NCI-H2029 treated with DMSO at 0.1 percent for 48 hours (cell line): ENCODE results near the gene KDELR1.
A peak's percentile ranks its signal among the peaks of the same experiment; 100 is the strongest.

Experiments
- DNase-seq: peaks from one replicate; lab custom pipeline; 2025; lab: John Stamatoyannopoulos, UW

Gene KDELR1

DNA sequence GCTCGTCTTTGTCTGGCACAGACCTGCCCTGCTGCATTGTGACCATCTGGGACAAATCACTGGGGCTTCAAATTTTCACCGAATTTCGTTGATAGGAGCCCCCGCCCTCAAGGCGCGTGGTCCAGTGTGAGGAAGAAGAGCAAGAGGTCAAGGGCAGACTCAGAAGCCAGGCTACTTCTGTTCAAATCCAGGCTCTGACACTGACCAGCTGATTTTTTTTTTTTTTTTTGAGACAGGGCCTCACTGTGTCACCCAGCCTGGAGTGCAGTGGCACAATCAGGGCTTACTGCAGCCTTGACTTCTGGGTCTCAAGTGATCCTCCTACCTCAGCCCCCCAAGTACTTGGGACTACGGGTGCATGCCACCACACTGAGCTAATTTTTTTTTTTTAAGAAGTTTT is 20.0 kb downstream of the KDELR1 start:
- no peak for DNase-seq

DNA sequence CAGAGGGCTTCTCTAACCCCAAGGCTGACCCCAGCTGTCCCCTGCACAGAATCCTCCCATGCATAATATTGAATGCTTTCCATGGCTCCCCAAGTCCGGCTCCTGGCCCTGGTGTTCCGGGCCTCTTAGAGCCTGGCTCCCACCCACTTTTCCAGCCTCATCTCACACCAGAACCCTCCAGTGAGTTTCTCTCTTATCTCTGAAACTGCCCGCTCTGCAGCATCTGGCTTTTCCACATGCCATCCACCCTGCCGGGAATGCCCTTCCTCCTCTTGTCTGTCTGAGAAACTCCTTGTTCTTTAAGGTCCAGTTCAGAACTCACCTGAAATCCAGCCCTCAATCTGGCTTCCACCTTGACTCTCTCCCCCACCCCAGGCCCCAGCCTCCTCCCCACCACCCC is 20.4 kb downstream of the KDELR1 start:
- no peak for DNase-seq

DNA sequence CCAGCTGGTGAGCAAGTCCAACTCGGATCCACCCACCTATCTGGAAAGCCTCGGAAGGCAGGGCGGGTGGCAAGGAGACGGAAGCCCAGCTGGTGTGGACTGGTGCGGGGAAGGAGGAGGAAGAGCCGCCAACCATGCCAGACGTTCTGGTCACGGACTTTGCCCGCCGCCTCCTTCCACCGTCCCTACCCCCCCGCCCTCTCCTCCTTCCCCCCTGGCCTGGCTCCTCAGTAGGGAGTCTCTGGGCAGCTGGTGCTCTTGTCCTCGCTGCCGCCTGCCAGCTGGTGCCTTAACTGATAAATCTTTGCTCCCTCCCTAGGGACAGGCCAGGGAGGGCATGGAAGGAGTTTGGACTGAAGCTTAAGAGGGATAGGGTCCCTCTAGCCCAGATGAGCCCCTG is 22.4 kb downstream of the KDELR1 start:
- no peak for DNase-seq

DNA sequence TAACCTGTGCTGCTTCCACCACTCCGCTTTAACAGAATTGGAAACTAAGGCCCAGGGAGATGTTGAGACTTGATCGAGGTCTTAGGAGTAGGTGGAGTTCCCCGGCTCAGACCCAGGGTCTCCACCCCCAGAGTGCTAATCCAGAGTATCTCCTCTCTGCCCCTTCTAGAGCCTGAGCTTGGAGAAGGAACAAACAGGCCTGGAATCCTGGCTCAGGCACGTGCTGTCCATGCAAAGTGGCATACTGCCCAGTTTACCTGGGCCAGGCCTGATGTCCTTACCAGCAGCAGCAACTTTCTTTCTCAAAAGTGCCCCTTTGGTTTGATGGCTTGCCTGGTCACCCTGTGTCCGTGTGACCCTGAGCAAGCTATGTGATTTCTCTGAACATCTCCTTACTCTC is 23.5 kb downstream of the KDELR1 start:
- no peak for DNase-seq

DNA sequence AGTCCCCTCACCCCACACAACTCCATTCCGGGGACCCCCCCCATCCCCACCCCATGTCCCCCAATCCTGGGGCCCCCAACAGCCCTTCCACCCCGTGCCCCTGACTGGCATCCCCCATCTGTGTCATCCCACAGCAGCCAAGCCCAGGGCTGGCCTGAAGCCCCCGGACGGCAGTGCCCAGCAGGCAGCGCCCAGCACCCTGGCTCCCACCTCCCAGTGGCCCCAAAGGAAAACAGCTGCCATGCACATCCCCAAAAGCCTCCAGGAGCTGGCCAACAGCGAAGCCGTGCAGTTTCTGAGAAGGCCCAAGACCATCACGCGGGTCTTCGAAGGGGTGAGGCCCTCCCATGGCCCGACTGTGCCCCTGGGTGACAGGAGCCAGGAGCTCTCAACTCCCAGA is 25.7 kb downstream of the KDELR1 start:
- DNase-seq, result no peak

DNA sequence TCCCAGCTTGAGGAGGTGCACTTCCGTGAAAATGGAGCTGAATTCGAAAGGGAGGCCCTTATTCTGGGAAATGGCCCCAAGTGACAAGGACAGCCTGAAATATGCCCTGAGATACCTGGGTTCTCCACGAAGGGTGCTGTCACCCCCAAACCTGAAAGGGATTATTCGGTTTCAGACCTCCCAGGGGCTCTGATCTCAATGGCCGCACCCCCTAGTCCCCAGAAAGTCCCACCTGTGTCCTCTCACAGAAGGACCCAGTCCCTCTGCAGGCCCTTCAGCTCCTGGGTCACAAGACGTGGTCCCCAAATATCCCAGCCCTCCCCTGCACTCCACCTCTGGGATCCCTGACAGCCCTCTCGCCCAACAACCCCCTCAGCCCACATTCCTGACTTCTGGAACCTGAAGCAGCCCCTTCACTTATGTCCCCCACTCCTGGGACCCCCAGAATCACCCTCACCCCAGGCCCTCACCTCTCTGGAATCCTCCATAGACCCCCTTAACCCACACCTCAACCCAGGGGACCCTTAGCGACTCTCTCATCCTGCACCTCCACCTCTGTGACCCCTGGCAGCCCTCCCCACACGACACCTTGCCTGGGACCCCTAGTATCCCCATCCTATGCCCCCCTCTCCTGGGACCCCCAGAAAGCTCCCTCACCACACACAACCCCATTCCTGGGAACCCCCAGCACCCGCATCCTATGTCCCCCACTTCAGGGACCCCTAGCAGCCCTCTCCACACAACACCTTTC is 26.6 kb downstream of the KDELR1 start:
- DNase-seq, result no peak

DNA sequence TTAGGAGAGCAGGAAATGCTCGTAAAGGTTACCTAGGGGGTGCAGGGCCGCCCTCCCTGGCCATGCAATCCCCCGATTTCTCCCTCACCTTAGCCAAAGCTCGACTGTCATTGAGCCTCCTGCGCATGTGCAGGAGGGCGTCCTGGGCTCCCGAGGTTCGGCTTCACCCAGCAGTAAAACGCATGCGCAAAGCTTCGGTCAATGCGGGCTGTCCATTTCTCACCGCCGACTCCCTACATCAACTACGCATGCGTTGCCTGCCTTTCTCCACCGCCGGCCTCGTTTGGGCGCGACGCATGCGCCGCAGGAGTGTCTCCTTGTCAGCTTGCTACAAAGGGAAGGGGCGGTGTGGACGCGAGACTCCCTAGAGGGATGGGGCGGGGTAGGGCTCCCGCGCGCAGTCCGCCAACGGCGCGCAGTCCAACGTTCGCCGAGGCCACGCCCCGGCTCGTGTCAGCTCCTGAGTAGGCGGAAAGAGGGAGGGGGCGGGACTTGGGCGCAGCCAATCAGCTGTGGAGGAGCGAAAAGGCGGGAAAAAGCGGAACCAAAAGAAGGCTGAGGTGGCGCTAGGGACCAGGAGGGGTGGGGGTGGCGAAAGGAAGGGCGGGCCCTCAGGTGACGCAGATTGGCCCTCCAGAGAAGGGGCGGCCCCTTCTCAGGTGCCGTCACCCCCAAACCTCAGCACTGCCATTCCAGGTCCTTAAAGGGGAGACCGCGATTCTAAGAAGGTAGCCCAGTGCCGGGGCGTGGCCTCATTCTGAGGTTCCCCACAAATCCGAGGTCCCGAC is 27.3 kb downstream of the KDELR1 start, which contains the start of the genes SYNGR4 and TMEM143:
TSS of gene SYNGR4 (plus strand) at position 558 of the 788 bp plus-strand sequence. CDS start 1,476 bp downstream, outside the sequence.
TSS of gene TMEM143 (minus strand) at position 131 of the 788 bp plus-strand sequence. CDS start at position 111, 20 bp downstream.
- DNase-seq, result peak; percentile 98

DNA sequence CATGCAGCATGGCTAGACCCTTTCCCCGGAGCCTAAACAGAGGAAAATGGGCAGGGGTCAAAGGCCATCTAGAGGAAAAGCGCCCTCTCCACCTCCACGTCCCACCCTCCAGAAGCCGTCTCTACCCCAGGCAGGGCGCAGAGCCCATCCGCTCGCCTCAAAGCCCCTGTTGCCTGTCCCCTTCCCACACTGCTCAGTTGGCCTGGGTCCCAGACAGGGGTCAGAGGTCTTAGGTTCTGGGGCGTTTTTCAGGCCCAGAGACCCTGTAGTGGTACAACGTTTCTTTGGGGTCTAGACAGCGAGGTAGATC is 27.9 kb downstream of the KDELR1 start:
- peak; percentile 70 for DNase-seq

DNA sequence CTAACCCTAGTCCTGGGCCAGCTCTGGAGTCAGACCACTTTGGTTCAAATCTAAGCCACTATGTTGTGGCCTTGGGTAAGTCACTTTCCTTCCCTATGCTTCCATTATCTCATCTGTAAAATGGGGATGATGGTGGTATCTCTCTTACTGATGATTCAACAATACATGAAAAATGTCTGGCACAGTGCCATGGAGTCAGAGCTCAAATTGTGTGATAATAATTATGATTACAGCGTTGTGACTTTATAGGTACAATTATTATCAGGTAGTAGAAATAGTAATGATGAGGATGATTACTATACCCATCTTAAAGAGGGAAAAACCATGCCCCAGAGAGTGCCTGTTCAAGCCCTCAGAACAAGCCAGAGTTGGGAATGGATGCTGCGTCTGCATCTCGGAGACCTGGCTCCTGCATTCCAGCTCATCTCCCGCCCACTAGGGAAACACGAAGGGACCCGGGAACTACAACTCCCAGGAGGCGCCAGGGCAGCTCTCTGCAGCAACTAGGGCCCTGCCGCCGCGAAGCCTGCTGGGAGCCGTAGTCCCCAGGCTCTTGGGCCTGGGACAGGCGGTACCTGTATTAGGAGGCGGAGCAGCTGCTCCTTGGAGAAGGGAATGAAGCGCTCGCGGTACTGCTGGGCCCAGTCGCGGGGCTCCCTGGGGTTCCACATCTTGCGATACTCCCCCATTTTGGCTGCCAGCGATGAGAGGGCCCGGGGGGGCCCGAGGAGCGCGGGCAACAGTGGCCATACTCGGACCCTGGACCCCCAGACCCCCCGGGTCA is 28.4 kb downstream of the KDELR1 start:
- DNase-seq, result peak; percentile 85

DNA sequence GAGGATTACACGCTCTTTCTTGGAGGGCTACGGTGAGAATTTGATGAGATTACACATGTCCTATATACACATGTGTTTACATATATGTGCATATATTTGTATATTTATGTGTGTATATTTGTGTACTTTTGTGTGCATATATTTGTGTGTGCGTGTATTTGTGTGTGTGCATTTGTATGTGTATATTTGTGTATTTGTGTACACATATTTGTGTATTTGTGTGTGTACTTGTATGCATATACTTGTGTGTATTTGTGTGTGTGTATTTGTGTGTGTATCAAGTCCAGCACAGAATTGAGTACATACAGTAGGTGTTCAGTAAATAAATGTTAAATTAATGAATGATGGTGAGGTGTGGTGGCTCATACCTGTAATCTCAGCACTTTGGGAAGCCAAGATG is 29.4 kb downstream of the KDELR1 start:
- DNase-seq, result no peak

DNA sequence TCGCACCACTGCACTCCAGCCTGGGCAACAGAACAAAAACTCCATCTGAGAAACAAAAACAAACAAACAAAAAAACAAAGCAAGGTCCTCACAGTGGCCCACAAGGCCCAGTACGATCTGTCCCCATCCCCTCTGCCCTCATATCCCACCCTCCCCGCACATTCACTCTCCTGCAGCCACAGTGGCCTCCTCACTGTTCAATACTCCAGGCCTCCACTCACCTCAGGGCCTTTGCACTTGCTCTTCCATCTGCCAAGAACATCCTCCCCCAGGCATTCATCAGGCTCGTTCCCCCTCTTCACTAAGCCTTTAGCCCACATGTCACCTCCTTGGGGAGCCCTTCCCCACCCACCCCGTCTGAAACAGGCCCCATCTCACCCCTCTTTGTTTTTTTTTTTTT is 32.2 kb downstream of the KDELR1 start:
- no peak for DNase-seq

DNA sequence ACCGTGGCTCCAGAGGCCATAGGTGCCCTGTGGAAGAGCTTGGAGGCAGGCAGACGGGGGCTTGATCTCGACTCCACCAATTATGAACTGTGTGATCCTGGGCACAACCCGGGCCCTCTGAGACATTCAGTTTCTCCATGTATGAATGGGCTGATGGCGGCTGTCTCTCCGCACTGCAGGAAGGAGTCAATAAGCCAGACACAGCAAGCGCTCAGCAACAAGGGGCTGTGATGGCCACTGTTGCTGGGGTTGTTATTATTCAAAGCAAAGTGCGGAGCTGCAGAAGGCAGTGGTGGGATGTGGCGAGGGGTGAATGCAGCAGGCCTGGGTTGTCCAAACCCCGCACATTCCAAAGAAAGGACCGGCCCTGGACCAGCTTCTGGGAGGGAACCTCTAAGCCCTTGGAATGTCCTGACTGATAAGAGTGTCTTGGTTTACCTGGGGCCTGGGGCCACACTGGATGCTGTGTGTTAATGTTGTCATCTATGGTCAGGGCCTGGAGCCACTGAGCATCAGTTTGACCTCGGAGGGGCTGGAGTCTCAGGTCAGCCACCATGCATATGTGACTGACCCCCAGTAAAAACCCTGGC is 35.9 kb downstream of the KDELR1 start:
- no peak for DNase-seq

DNA sequence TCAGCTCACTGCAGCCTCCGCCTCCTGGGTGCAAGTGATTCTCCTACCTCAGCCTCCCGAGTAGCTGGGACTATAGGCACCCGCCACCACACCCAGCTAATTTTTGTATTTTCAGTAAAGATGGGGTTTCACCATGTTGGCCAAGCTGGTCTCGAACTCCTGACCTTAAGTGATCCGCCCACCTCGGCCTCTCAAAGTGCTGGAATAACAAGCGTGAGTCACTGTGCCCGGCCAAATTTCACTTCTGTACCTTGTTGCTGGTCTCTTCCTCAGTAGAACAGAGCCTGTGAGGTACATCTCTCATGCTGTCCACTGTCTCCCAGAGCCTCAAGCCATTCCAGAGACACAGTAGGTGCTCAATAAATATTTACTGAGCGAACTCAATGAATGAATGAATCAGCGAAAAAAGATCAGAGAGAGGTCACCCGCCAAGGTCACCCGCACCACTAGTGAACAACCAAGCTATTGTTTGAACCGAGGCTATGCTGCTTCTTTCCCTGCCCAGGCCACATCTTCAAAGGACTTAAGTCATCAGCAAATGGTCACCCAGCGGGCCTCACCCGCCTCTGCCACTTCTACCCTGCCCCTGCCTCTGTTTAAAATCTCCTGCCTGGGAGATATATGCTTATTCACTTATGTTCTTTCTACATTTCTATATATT is 36.9 kb downstream of the KDELR1 start:
- no peak for DNase-seq

DNA sequence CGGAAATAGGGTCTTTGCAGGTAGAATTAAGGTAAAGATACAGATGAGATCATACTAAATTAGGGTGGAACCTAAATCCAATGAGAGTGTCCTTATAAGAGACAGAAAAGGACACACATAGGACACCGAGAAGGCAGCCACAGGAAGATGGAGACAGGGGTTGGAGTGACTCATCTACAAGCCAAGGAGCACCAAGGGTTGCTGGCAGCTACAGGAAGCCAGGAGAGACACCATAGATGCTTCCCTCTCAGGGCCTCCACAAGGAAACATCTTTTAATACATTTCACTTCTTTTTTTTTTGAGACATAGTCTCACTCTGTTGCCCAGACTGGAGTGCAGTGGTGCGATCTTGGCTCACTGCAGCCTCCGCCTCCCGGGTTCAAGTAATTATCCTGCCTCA is 37.7 kb downstream of the KDELR1 start:
- DNase-seq, result no peak

DNA sequence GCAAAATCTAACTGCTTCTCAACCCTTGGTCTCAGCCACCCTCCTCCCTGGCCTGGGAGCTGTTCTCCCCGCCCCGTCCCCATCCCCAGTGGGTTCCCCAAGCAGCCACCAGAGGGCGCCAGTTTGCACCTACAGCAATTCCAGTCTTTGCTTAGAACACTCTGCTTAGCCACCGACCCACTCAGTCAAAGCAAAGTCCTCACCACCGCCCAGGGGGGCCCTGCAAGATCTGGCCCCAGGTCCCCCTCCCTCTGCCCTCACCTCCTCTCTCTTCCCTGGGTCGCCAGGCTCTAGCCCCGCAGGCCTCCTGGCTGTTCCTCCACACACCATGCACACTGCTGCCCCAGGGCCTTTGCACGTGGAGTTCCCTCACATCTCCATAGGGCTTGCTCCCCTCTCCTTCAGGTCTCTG is 40.0 kb downstream of the KDELR1 start:
- peak; percentile 7 for DNase-seq

DNA sequence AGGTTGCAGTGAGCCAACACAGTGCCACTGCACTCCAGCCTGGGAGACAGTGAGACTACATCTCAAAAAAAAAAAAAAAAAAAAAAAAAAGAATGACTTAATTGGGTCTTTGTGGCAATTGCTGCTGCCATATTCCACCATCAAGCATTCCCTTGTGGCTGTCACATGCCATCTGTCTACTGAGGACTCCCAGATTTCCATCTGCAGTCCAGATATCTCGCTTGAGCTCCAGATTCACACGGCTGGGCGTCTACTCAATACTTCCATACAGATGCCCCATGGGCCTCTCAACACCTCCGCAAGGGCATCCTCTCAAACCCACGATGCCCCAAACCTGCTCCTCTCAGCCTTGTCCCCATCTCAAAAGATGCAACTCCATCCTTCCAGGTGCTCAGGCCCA is 40.5 kb downstream of the KDELR1 start:
- no peak for DNase-seq

DNA sequence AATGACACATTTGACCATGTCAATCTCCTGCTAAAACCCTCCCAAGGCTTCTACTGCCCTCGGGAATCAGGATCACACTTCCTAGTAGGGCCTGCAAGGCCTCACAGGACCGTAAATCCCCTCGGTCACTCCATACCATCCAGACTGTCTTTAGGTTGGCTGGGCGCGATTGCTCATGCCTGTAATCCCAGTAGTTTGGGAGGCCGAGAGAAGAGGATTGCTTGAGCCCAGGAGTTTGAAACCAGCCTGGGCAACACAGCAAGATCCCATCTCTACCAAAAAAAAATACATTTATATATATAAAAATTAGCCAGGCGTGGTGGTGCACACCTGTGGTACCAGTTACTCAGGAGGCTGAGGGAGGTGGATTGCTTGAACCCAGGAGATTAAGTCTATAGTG is 42.6 kb downstream of the KDELR1 start:
- no peak for DNase-seq

DNA sequence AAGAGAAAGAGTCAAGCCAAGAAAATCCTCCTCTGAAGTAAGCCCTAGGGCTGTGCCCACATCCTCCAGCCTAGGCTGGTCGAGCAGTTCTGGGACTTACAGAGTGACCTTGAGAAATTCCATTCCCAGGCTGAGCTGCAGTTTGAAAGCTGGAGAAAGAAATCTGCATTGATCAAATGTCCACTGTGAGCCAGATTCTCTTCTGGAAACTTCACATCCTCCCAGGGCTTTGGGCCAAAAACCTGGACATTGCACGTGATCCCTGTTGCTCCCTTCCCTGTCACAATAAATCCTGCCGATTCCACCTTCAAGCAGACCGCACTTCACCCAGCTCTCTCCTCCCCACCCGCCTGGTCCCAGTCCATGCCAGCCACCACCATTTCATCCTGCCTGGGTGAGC is 43.3 kb downstream of the KDELR1 start:
- DNase-seq, result no peak

DNA sequence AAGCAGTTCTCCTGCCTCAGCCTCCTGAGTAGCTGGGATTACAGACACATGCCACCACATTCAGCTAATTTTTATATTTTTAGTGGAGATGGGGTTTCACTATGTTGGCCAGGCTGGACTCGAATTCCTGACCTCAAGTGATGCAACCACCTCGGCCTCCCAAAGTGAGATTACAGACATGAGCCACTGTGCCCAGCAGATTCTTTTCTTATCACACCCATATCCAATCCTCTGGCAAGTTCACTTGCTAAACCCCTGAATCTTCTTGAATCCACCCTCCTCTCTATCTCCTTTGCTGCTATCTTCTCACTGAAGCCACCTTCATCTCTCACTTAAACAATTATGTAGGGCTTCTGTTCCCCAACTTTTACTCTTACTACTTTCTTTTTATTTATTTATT is 45.2 kb downstream of the KDELR1 start:
- no peak for DNase-seq

DNA sequence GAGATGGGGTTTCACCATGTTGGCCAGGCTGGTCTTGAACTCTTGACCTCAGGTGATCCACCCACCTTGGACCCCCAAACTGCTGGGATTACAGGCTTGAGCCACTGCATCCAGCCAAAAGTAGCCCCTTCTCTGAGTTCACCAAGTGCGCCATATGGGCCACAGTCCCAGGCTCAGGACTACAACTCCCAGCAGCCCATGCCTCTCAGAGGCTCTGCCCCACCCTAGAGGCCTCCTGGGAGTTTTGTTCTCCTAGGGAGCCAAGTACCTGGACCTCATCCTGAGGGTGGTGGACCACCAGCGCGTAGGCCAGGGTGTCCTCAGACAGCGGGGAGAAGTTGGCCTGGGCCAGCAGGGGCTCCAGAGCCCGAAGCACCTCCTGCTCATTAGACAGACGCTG is 46.5 kb downstream of the KDELR1 start:
- no peak for DNase-seq

DNA sequence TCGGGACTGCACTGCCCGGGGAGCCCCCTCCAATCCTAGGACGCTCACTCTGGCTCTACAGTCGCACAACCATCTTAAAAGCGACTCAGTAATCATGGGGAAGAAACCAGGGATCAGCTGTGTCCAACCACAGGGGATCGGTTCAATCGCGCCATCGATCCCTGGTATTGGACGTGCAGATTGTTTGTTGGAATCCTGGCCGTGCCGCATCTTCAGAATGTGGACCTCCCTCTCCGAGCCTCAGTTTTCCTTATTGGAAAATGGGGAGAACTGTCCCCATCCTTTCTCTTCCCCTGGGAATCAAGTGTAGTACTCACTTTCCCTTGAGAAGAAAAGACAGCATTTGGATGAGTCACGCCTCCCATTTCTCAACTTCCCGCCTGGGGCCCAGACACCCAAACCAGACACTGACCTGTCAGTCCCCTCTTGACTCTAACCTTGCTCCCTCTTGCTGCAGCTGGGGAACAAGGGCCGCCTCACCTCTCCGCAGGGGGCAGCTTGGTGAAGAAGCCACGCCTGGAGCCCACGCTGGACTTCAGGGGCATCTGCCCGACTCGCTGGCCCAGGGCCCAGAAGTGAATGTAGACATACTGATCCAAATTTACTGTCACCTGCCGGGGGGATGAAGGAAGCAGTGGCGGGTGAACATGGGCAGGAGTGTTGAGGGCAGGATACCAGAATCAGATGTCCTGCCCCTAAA is 48.4 kb downstream of the KDELR1 start:
- DNase-seq, result no peak
